Raji (cell line): Measurements from ENCODE around the gene EPS8L1.
A peak's percentile ranks its signal among the peaks of the same experiment; 100 is the strongest.

Experiments
- POLR2A ChIP-seq: IDR thresholded peaks from 2 replicates; pipeline ENCODE4 v1.6.1; 2011; ENCODE audit warnings: low read depth, low read length, control low read depth; ENCODE audit not compliant: insufficient read depth

EPS8L1 gene

GRCh38 chr19:55114566-55115145 lies 39.0 kb downstream of the EPS8L1 start:
- no peak for TF ChIP-seq POLR2A

GRCh38 chr19:55115446-55116065 lies 39.9 kb downstream of the EPS8L1 start:
- TF ChIP-seq POLR2A = no peak

- peak; percentile 59 for TF ChIP-seq POLR2A
These were observed 40.7 kb downstream of the EPS8L1 start for GRCh38 chr19:55116232-55116858.

DNA sequence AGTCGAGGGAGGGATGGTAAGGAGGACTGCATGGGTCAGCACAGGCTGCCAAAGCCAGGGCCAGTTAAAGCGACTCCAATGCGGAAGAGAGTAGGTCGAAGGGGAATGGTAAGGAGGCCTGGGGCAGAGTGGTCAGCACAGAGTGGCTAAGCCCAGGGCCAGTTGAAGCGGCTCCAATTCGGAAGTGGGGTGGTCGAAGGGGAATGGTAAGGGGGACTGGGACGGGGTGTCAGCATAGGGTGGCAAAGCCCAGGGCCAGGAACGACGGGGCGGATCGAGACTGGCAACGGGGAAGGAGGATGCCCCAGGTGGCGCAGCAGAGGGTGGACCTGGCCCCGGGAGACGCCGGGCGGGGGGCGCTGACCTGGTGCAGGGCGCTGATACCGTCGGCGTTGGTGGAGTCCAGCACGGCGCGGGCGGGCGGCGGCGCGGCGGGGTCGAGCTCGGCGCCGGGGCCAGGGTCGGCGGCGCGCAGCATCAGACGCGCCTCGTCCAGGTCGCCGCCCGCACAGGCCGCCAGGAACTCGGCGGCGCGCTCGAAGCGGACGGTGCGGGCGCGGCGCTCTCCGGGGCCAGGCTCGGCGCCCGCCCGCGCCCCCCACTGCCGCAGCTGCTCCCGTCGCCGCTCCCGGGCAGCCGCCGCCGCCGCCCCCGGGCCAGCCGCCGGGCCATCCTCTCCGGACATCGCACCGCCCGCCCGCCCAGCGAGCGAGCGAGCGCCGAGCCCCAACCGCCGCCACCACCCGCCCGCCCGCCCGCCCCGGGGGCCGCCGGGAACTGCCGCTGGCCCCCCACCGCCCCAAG lies 41.4 kb downstream of the EPS8L1 start, which contains the start of gene PPP1R12C:
TSS of gene PPP1R12C (minus strand) at position 779 of the 804 bp plus-strand sequence. CDS start at position 685, 94 bp downstream.
- TF ChIP-seq POLR2A = 0 out of 2 replicates have a peak, but pooled peaks have one; percentile 6

DNA sequence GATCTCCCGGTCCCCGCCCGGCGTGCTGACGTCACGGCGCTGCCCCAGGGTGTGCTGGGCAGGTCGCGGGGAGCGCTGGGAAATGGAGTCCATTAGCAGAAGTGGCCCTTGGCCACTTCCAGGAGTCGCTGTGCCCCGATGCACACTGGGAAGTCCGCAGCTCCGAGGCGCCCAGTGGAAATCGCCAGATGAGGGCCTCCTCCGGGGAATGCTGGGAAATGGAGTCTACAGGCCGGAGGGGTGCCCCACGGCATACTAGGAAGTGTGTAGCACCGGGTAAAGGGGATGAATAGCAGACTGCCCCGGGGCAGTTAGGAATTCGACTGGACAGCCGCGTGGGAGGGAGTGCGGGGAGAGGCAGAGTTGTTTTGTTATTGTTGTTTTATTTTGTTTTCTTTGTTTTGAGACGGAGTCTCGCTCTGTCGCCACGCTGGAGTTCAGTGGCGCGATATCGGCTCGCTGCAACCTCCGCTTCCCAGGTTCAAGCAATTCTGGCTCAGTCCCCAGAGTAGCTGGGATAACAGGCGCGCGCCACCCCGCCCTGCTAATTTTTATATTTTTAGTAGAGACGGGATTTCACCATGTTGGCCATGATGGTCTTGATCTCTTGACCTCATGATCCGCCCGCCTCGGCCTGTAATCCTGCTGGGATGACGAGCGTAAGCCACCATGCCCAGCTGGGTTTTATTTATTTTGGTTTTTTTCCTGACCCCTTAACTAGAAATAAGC lies 42.2 kb downstream of the EPS8L1 start:
- peak; percentile 77 for TF ChIP-seq POLR2A

DNA sequence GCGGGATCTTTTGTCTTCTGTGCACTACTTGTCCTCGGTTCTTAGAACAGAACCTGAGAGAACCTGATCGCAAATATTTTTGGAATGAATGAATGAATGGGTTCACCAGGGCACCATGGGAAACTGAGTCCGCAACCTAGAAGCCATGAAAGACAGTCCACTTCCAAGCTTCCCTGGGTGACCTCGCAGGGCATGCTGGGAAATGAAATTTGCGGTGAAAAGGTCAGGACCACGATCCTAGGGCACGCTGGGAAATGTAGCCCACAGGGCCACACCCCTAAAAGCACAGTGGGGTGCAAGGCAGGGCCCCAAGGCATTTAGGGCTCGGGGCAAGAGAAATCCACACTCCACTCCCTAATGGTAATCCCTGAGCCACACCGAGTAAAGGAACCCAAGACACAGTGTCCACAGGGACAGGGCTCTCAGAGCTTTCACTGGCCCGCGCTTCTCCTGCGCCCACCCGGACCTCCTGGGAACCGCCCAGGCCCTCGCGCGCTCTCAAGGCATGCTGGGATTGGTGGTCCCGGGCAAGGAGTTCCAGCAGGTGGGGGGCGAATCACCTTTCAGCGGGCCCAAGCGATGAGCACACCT lies 42.8 kb downstream of the EPS8L1 start:
- TF ChIP-seq POLR2A = no peak

- TF ChIP-seq POLR2A = no peak
These were observed 43.4 kb downstream of the EPS8L1 start for GRCh38 chr19:55119053-55119452.

DNA sequence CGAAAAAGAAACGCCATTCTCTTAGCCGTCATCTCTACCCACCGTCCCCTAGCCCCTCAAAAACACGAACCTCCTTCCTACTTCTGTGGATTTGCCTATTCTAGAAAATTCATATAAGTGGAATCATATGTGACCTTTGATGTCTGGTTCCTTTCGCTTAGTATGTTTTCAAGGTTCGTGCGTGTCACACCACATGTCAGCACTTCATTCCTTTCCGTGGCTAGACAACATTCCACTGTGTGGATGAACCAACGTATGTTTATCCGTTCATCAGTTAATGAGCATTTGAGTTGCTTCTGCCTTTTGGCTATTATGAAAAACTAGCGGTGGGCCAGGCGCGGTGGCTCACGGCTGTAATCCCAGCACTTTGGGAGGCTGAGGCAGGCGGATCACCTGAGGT lies 55.8 kb downstream of the EPS8L1 start:
- no peak for TF ChIP-seq POLR2A

GRCh38 chr19:55132453-55133129 lies 56.9 kb downstream of the EPS8L1 start:
- no peak for TF ChIP-seq POLR2A

- no peak for TF ChIP-seq POLR2A
These were observed 58.2 kb downstream of the EPS8L1 start for GRCh38 chr19:55133639-55134444.

GRCh38 chr19:55134736-55135135 lies 59.1 kb downstream of the EPS8L1 start:
- TF ChIP-seq POLR2A = no peak

DNA sequence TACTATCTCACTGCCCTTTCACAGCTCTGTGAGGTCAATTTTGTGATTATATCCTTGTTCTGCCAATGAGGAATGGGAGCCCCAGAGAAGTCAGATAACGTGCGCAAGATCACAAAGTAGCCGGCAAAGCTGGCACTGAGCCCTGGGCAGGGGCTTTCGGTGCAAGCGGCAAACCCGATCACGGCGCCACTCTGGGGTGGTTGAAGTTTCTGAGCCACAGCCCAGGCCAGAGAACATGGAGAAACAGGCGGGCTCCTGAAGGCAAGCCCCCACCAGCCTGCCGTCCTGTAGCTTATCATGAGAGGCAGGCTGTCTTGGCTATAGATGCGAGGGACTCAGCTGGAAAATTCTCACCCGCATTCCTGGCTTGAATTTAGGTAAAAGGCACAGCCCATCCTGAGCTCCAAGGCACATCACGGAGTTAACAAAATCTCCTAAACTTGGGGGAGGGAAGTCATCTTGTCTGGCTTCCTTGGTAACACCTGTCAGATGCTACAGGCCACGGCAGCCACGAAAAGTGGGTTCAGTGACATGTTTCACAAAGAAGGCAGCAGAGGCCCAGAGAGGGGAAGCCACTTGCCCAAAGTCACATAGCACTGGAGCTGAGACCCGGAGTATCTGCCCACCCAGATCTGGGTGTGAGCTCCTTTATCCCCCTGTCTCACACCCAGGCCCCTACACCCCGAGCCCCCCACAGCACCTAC lies 60.9 kb downstream of the EPS8L1 start:
- no peak for TF ChIP-seq POLR2A
